ENCODE results near the gene DACH1. TPM values are rescaled to one million over a fixed set of nuclear protein-coding genes. Genes with fewer than 3 reads are reported as not detected.

The DACH1 gene
- total and polyA plus RNA-seq, 2 of the 13 experiments (the other 11 are each of a cell fraction or from before 2014, with no cell fraction given), result not detected

GRCh38 chr13:71798707-71799106 lies 68.3 kb downstream of the DACH1 start (continued):
- no peak for TF ChIP-seq BATF2 (CRISPR knock-in tag; IDR thresholded peaks at IDR 0.05)
- TF ChIP-seq MLXIP (CRISPR knock-in tag; IDR thresholded peaks at IDR 0.05; ENCODE audit: borderline replicate concordance), result no peak
- no peak for TF ChIP-seq NFIB (CRISPR knock-in tag; IDR thresholded peaks at IDR 0.05; ENCODE audit: borderline replicate concordance)
- no peak for TF ChIP-seq CEBPG (CRISPR knock-in tag; IDR thresholded peaks at IDR 0.05)
- no peak for TF ChIP-seq LBX2 (CRISPR knock-in tag; IDR thresholded peaks at IDR 0.05; ENCODE audit: borderline replicate concordance)
- no peak for TF ChIP-seq ZFP62 (CRISPR knock-in tag; IDR thresholded peaks at IDR 0.05)
- no peak for TF ChIP-seq ZNF362 (CRISPR knock-in tag; IDR thresholded peaks at IDR 0.05; ENCODE audit: borderline replicate concordance)
- no peak for TF ChIP-seq IRF1 (CRISPR knock-in tag; IDR thresholded peaks at IDR 0.05; ENCODE audit: low read depth)

Measured in HepG2 (cell line).